Measurements from ENCODE around the gene HSPA2. TPM values are rescaled to one million over a fixed set of nuclear protein-coding genes. Genes with fewer than 3 reads are reported as not detected.

The HSPA2 gene
- total and polyA plus RNA-seq, 3 donors from 2014 or later = 134 to 389 (median 160) TPM

- Histone ChIP-seq H3K27me3 (no peaks in the 10 kb centered on the region), H3K4me1 (no peaks in the 10 kb centered on the region), H3K9me3 (no peaks in the 10 kb centered on the region), H3K27ac (no peak overlapping the region), H3K36me3 (ENCODE audit: low read depth, missing control alignments) (no peaks in the 10 kb centered on the region), H3K4me3 (no peak overlapping the region)
- 85 to 98% methylated on average over 5 of the region's 5 CpGs for WGBS, 2 donors
- TF ChIP-seq POLR2A (IDR thresholded peaks at IDR 0.05) (no peak), CTCF (IDR thresholded peaks at IDR 0.05) (no peak)
- DNase-seq = no peak
- intact Hi-C loops (cut with DNase I; ENCODE audit: low total_unique reads) = no loop called here
Observed at GRCh38 chr14:64577211-64577610, 36.7 kb downstream of the HSPA2 start.

- H3K27me3 ChIP-seq = no peaks in the 10 kb centered on the region
- H3K4me3 ChIP-seq = no peak overlapping the region
- no peak overlapping the region for H3K27ac ChIP-seq
- no peaks in the 10 kb centered on the region for H3K36me3 ChIP-seq (ENCODE audit: low read depth, missing control alignments)
- no peak for TF ChIP-seq CTCF (IDR thresholded peaks at IDR 0.05)
- DNase-seq = no peak
- intact Hi-C loops (cut with DNase I; ENCODE audit: low total_unique reads) = no loop called here
- no peaks in the 10 kb centered on the region for H3K9me3 ChIP-seq
- WGBS, 2 donors = 78 to 87% methylated on average over 7 of the region's 7 CpGs
- H3K4me1 ChIP-seq = no peaks in the 10 kb centered on the region
Observed at GRCh38 chr14:64580467-64580866, 39.9 kb downstream of the HSPA2 start.

GRCh38 chr14:64581363-64581762, 40.8 kb downstream of the HSPA2 start:
- Histone ChIP-seq H3K4me3 (no peak overlapping the region), H3K9me3 (no peaks in the 10 kb centered on the region), H3K4me1 (no peaks in the 10 kb centered on the region), H3K36me3 (ENCODE audit: low read depth, missing control alignments) (no peaks in the 10 kb centered on the region), H3K27me3 (no peaks in the 10 kb centered on the region), H3K27ac (no peak overlapping the region)
- TF ChIP-seq POLR2A (IDR thresholded peaks at IDR 0.05) (no peak), CTCF (IDR thresholded peaks at IDR 0.05) (no peak)
- 79 to 81% methylated on average over 2 of the region's 2 CpGs for WGBS, 2 donors
- intact Hi-C loops (cut with DNase I; ENCODE audit: low total_unique reads) = no loop called here
- no peak for DNase-seq

GRCh38 chr14:64581817-64582216, 41.3 kb downstream of the HSPA2 start:
- Histone ChIP-seq H3K36me3 (ENCODE audit: low read depth, missing control alignments) (no peaks in the 10 kb centered on the region), H3K4me3 (no peak overlapping the region), H3K27me3 (no peaks in the 10 kb centered on the region), H3K9me3 (no peaks in the 10 kb centered on the region), H3K4me1 (no peaks in the 10 kb centered on the region), H3K27ac (no peak overlapping the region)
- TF ChIP-seq CTCF (IDR thresholded peaks at IDR 0.05) (no peak), POLR2A (IDR thresholded peaks at IDR 0.05) (no peak)
- intact Hi-C loops (cut with DNase I; ENCODE audit: low total_unique reads) = no loop called here
- 74 to 90% methylated on average over 5 of the region's 5 CpGs for WGBS, 2 donors
- no peak for DNase-seq

GRCh38 chr14:64584190-64584589, 43.6 kb downstream of the HSPA2 start:
- no peak for DNase-seq
- no peaks in the 10 kb centered on the region for H3K9me3 ChIP-seq
- 100% methylated on average over 1 of the region's 1 CpG for WGBS, 2 donors
- intact Hi-C loops (cut with DNase I; ENCODE audit: low total_unique reads) = no loop called here
- H3K27me3 ChIP-seq = no peaks in the 10 kb centered on the region
- H3K4me3 ChIP-seq = no peak overlapping the region
- H3K36me3 ChIP-seq (ENCODE audit: low read depth, missing control alignments) = no peaks in the 10 kb centered on the region
- no peak for TF ChIP-seq POLR2A (IDR thresholded peaks at IDR 0.05)
- TF ChIP-seq CTCF (IDR thresholded peaks at IDR 0.05) = no peak
- no peaks in the 10 kb centered on the region for H3K4me1 ChIP-seq
- H3K27ac ChIP-seq = no peak overlapping the region

Data from testis (tissue), 3 donors.